ENCODE results near the gene SAMD3. TPM values are rescaled to one million over a fixed set of nuclear protein-coding genes. Genes with fewer than 3 reads are reported as not detected.
"Not testable (repeated sequence)": the region's sequence is repeated elsewhere in the genome, so short reads cannot be mapped to it uniquely, and the experiment has no call there.

Gene SAMD3
- total RNA-seq, 1 experiment from 2014 or later, result 3.8 TPM

DNA sequence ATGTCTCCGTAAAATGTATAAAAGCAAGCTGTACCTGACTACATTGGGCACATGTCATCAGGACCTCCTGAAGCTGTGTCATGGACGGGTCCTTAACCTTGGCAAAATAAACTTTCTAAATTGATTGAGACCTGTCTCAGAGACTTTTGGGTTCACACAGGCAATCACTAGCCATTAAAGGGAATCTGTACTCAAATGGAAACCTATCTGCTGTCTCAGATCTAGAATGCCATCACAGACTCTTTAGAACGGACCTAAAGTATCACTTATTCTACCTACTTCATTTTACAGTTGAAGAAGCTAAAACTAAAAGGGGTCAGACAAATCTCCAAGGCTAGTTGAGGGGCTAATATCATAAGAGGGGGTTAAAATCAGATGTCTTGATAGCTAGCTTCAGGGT lies 11.1 kb downstream of the SAMD3 start:
- DNase-seq (ENCODE audit: low read depth), result no peak

DNA sequence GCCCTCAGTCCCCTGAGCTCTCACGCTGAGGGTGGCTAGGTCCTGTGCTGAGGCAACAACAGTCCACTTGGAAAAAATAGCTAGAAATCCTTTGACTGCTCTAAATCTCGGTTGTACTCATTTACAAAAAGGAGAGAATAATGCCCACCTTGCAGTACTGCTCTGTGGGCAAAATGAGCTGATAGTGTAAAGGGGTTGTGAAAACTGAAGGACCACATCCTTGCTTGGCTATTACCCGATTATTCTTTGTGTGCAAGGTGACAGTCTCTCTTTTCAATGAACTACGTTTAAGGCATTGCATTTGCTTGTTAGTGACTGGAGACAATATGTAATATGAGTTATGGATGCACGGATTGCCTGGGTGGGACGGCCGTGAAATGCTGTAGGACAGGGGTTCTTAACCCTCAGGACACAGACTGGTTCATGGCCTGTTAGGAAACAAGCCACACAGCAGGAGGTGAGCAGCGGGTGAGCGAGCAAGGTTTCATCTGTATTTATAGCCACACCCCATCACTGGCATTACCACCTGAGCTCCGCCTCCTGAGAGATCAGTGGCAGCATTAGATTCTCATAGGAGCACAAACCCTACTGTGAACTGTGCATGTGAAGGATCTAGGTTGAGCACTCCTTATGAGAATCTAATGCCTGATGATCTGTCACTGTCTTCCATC lies 14.6 kb downstream of the SAMD3 start:
- no peak for DNase-seq (ENCODE audit: low read depth)

DNA sequence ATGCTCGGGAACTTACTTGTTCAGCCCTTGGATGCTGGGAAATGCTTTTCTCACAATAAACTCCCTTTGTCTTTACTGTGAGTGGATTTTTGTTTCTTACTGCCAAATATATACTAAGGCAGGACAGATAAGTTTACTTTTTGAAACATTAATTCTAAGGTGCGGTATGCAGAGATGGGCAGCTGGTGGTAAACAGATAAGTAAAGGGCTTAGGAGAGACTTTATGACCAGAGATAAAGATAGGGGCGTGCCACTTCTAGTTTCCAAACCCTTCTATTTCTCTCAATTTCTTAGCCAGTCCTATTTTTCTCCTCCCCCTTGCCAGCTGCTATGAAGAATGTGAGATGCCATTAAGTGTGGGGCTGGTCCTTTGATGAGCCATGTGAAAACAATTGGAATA lies 16.3 kb downstream of the SAMD3 start:
- DNase-seq (ENCODE audit: low read depth), result no peak

DNA sequence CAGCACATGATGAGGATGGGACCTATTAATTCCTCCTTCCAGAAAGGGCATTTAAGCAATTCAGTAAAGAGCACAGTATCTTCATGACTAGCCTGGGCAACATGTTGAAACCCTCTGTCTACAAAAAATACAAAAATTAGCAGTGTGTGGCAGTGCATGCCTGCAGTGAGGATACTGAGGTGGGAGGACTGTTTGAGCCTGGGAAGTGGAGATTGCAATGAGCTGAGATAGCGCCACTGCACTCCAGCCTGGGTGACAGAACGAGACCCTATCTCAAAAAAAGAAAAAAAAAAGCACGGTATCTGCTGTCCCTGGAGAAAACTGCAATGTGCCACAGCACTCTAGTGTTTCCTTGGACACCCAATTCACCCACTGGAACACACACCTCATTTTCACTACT lies 18.4 kb downstream of the SAMD3 start:
- DNase-seq (ENCODE audit: low read depth), result no peak

DNA sequence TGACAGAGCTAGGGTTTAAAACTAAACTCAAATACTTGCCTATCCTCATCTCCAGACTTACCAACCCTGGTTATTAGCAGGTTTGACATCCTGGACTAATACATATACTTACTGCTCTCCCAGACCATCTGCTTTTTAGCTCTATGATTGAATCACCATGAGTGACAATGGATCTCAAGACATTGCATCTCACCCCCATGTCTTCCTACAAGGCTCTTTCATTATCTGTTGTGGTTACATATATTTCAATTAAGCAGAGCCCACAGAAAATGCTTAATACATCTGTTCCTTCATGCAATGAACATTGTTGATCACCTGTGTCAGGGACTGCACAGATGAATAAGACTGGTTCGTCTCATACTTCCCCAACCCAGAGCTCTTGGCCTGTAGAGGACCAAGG lies 19.4 kb downstream of the SAMD3 start:
- DNase-seq (ENCODE audit: low read depth), result no peak

DNA sequence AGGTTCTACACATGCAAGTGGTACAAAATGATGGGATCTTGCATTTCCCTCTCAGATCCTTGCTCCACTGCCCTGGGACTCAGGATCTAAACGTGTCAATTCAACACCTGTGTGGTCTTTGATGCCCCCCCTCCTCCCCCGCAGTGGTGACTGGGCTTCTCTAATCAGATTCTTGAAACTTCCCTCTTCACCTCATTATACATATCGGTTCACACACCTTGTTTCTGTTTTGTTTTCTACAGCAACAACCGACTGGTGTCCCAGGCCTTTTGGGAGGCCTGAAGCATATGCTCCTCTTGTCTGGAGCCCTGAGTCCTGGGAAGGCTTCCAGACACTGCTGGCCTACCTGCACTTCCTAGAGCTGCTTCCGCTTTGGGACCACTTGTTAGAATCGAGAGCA lies 20.0 kb downstream of the SAMD3 start:
- no peak for DNase-seq (ENCODE audit: low read depth)

DNA sequence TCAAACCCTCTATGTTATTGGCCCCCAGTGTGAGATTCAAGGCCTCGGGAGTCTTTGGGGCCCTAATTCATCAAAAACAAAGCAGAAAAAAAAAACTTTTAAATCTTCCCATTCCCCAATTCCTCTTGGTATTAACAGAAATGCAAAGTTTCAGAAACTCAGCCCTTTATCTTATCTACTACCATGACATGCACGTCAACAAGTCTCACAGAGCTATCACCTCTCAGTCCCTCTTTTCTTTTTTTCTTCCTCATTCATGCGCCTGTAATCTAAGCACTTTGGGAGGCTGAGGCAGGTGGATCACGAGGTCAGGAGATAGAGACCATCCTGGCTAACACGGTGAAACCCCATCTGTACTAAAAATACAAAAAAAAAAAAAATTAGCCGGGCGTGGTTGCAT lies 22.7 kb downstream of the SAMD3 start:
- no peak for DNase-seq (ENCODE audit: low read depth)

DNA sequence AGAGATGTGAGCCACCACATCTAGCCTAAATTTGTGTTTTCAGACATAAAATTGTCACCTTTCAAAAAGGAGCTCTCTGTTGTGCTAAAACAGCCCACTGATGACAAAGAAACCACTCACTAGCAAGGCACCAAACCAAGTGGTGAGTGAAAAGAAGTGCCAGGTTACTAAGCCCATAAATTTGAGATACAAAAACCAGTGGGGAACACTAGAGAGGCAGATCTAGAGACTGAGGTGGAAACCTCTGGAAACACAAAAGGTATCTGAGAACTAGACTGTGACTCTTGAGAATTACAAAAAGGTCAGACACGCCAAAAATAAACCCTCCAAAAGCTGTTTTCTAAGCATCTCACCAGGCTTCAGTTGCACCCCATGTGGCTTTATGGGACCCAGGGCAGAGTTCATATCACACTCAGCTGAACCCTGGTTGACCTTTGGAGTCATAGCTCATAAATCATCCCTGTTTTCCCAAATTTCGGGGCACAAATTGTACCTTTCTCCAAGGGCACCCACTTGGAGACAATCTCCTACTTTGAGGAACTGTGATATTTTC lies 24.2 kb downstream of the SAMD3 start:
- DNase-seq (ENCODE audit: low read depth), result no peak

DNA sequence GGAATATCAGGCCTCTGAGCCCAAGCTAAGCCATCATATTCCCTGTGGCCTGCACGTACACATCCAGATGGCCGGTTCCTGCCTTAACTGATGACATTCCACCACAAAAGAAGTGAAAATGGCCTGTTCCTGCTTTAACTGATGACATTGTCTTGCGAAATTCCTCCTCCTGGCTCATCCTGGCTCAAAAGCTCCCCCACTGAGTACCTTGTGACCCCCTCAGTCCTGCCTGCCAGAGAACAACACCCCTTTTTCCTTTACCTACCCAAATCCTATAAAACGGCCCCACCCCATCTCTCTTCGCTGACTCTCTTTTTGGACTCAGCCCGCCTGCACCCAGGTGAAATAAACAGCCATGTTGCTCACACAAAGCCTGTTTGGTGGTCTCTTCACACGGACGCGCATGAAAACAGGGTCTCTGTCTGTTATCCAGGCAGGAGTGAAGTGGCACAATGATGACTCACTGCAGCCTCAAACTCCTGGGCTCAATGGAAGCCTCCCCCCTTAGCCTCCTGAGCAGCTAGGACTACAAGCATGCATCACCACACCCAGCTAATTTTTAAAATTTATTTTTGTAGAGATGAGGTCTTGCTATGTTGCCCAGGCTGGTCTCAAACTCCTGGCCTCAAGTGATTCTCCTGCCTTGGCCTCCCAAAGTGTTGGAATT lies 24.8 kb downstream of the SAMD3 start:
- not testable (repeated sequence) for DNase-seq (ENCODE audit: low read depth)

DNA sequence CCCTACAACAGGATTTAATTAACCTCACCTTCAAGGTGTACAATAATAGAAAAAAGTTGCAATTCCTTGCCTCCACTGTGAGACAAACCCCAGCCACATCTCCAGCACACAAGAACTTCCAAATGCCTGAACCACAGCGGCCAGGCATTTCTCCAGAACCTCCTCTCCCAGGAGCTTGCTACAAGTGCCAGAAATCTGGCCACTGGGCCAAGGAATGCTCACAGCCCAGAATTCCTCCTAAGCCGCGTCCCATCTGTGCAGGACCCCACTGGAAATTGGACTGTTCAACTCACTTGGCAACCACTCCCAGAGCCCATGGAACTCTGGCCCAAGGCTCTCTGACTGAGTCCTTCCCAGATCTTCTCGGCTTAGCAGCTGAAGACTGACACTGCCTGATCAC lies 28.3 kb downstream of the SAMD3 start:
- DNase-seq (ENCODE audit: low read depth), result not testable (repeated sequence)

DNA sequence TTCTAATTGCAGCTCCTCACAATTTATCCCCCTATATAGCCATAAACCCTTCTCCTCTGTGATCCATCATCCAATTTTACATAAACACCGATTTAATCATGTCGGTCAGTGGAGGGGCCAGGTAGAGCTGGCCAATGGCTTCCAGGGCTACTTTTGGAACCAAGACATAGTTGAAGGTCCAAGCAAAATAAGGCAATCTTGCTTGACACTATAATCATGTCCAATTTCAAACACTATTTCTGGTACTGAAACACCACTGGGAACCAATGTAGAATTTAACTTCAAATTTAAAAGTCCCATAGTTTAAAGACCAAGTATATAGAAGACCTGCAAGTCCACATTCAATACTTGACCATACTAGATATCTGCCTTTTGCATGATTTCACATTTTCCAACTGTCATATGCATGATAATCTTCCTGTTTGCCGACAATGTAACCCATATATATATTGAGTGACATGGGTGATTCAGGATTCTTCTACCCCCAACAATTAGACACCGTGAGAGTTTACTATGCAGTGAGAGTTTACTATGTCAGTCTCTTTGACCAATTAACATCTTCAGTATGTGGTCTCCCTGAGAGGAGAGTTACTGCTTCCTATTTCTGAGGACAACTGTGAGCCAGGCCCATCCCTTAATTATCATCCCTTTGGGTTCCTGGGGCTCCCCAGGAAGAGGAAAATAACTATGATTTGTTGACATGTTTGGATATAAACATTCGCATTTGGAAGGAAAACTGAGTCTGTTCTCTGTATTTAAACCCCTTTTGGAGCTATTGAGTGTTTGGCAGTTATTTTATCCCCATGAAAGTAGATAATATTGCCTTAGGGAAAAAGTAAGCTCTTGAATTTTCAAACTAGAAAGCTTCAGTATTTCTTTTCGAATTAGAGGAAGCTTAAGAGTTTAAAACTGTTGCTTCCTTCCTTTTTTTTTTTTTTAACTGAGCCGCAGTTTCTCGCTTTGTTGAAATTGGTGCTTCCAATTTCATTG lies 31.8 kb downstream of the SAMD3 start:
- no peak for DNase-seq (ENCODE audit: low read depth)

DNA sequence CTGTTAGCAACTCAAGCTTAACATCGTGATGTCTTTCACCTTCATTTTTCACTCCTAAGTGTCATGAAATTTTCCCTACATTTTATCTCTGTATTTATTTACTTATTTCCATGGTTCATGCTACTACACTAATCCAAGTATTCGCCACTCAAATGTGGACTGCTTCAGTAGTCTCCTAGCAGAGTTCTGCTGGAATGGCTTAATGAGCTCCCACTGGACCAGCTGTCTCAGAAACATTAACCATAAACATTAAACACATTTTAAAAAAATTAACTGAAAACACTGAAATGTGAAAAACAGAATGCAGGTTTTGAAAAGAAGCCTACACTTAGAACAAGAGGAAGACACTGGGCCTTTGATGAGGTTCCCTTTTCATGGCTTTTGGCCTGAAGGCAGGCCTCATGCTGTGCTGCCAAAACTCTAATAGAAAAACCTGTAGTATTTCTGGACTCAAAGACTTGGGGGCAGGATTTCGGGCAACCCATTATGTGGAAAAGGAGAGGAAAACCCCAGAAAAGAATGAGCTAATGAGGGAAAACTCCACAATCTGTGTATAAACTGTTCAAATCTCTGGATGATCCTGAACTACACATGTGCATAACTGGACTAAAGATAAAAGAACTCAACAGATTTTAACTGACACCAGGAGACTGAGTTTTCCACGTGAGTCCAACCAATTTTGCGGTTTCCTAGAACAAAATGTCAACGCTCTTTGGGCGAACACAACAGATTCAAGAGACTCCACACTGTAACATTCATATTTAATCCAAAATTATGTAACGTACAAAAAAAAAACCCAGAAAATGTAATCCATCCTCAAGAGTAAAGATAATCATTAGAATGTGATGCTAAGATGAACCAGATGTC lies 33.0 kb downstream of the SAMD3 start:
- DNase-seq (ENCODE audit: low read depth), result no peak

DNA sequence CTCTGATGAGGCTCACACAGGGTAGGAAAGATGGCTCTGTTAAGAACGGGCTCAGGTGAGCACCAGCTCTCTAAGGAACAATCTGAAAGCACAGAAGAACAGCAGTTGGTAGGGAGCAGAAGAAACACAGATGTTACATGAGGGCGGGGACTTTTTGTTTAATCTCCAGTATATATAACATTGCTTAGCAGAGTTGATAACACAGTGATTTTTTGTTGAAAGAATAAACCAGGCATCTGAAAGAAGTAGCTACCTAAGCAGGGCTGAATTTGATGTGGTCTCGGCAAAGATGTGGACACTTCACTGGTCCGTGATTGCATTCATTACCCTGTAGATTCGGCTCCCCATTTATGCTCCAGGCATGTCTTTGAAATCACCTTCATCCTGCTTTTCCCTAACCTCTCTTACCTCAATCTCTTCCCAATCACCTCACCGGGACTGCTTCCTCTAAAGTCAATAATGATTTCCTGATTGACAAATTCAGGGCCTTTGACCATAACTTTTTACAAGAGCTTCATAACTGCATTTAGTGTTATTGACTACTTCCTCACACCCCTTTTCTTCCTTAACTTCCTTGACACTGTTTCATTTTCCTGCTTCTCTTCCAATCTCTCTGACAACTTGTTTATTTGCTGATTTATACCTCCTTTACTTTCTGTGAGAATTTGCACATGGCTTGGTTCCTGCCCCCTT lies 34.4 kb downstream of the SAMD3 start:
- no peak for DNase-seq (ENCODE audit: low read depth)

DNA sequence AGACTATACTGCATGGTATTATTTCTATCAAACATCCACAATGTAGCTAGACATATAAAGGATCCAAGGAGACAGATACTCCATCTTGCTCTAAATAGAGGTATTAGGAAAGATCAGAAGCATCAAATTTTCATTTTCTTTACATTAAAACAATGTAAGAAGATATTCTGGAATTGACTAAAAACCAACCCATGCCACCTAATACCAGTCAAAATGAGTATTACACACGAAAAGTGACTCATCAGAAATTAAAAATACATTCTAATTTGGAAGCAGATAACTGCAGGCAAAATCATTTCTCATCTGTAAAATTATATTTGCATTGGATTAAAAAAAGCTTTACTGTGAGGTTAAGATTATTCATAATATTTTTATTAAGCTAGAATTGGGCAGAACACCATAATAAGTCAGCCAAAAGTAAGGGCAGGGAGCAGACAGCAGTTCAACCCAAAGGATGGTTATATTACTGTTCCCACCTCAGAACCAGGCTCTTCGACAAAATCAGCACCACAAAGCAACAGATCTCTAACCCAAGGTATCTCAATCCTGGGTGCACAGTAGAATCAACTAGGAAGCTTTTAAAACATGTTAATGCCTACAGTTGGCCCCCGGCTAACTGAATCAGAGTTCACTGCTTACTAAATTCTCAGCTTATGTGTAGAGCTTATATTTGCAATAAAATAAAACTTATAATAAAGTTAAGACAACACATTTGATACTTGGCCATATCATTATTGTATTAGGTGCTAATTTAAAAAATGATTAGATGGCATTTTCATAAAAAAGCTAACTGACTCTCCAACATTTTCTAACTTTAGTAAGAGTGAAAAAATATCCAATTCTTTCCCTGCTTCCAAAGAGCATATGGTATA lies 35.2 kb downstream of the SAMD3 start:
- DNase-seq (ENCODE audit: low read depth), result no peak

DNA sequence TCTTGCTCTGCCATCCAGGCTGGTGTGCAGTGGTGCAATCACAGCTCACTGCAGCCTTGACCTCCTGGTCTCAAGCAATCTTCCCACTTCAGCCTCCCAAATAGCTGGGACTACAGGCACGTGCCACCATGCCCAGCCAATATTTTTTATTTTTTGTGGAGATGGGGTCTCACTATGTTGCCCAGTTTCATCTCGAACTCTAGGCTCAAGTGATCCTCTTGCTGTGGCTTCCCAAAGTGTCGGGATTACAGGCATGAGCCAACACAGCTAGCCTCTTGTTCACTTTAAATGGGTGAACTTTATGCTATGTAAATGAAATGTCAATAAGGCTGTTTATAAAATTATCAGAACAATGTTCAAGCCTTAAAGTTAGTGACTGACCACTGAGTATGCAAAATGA lies 37.1 kb downstream of the SAMD3 start:
- no peak for DNase-seq (ENCODE audit: low read depth)

DNA sequence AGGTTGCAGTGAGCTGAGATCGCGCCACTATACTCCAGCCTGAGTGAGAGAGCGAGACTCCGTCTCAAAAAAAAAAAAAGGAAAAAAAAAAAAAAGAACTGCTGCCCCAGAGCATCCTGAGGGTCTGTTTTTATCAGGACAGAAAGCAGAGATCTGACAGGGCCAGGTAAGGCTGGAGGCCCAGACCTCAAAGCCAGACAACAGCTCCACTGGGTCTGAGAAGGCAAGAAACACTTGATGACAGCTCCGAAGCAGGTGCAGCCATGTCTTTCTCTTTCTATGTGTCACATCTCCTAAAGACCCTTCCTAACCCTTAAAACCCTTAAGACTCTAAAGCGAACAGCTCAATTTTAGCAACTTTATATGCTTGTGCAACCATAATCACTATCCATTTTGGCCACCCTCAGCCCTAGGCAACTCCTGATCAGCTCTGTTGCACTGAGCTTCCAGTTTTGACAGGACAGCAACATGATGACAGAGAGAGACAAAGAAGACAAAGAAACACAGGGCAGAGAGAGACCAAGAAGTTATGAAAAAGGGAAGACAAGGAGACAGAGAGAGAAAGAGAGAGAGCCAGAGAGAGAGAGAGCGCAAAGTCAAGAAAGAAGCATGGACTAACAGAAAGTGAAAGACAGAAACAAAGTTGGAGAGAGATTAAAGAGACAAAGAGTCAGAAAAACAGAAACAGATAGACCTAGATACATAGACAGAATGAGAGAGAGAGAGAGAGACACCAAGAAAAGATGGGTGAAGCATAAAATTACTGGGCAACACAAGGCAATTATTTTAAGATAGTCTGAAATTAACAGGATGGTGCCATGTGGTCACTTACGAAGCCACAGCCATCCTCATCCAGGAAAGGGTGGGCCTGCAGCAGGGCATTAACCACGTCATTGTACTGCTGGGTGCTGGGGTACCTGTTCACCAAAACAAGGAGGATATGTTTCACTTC lies 39.2 kb downstream of the SAMD3 start:
- no peak for DNase-seq (ENCODE audit: low read depth)

DNA sequence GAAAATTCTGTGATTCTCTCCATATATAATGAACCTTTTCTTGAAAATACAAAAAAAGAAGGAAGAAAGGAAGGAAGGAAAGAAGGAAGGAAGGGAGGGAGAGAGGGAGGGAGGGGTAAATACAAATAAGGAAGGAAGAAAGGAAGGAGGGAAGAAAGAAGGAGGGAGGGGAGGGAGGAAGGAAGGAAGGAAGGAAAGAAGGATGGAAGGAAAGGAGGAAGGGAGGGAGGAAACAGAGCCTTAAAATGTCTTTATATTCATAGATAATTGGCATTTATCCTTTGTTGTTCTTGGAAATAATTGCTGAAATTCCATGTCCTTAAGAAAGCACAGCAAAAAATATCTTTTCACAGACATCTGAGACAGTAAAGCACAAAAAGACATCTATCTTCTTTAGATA lies 40.3 kb downstream of the SAMD3 start:
- no peak for DNase-seq (ENCODE audit: low read depth)

DNA sequence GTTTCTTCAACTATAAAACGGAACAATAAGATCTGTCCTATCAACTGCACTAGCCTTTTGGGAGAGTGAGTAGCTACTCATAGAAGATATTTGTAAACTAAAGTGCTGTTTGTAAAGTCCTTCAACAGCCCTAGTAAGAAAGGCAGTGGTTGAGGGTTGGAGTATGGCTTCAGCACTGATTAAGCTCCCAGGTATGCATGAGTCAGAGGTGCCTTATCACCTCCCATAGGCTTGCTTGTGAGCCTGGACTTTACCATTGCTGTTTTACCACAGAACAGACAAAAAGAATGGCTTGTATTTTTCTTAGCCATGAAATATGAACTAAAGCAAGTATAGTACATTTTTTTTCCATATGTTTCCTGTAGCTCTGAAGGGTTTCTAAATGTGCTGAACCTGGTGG lies 44.1 kb downstream of the SAMD3 start:
- peak; percentile 96 for DNase-seq (ENCODE audit: low read depth)
